Endothelial cell of umbilical vein (primary cell): ENCODE data around the gene PRKCB. TPM values are rescaled to one million over a fixed set of nuclear protein-coding genes. Genes with fewer than 3 reads are reported as not detected.

Experiments used
- BruUV-seq: library from RNA; stranded (reverse); fragments of 400-500 nt; replicated peaks from 2 replicates; lab custom pipeline; 2021; lab: Mats Ljungman, UMichigan
- CTCF ChIA-PET: fragments of 300-600, 350-600 bp; sonication (Branson Sonifier 250); formaldehyde crosslinking; loops from one replicate; lab custom pipeline; 2021; ENCODE audit warnings: antibody characterized with exemption, inconsistent platforms; lab: Charles Lee
- POLR2A ChIA-PET: fragments of 300-600, 350-600 bp; sonication (Branson Sonifier 250); formaldehyde crosslinking; loops from one replicate; lab custom pipeline; 2021; ENCODE audit warnings: antibody characterized with exemption, inconsistent platforms; lab: Charles Lee
- DNase-seq: peaks from one replicate; pipeline ENCODE4 v3.0.0-alpha.2; 2011; ENCODE audit warnings: low read depth, low spot score
- FAIRE-seq: peaks from 2 replicates; lab custom pipeline; 2011; peaks lifted over from hg19 to GRCh38; lab: Jason Lieb, UNC
- H2AFZ ChIP-seq: 2 replicates; pipeline ENCODE4 v1.6.0; 2012; ENCODE audit warnings: low read depth, low read length, control low read depth, inconsistent platforms
- H3K27ac ChIP-seq: 2 replicates; pipeline ENCODE4 v1.5.1; 2011; ENCODE audit warnings: low read depth, mild to moderate bottlenecking, control low read depth, low read length, moderate library complexity; ENCODE audit not compliant: insufficient read depth
- H3K27me3 ChIP-seq, 2 experiments: 2 replicates each; pipeline versions ENCODE4 v1.6.0 to v1.6.1; 2011; ENCODE audit warnings: low read length in 2 of 2, mixed read lengths in 1 of 2; ENCODE audit not compliant: control insufficient read depth in 2 of 2, insufficient read depth in 2 of 2
- H3K36me3 ChIP-seq, 2 experiments: 2 replicates in 1 of 2; 3 replicates in 1 of 2; pipeline ENCODE4 v1.5.1; 2011; ENCODE audit warnings: low read length in 2 of 2, mild to moderate bottlenecking in 1 of 2, moderate library complexity in 1 of 2; ENCODE audit not compliant: control insufficient read depth in 2 of 2, insufficient read depth in 2 of 2; ENCODE audit errors: extremely low read depth in 1 of 2
- H3K4me1 ChIP-seq: 3 replicates; pipeline ENCODE4 v1.5.1; 2011; ENCODE audit warnings: mild to moderate bottlenecking, low read length; ENCODE audit not compliant: control insufficient read depth, insufficient read depth; ENCODE audit errors: extremely low read depth
- H3K4me2 ChIP-seq: 2 replicates; pipeline ENCODE4 v1.6.1; 2011; ENCODE audit warnings: low read length, control low read depth, mixed read lengths; ENCODE audit not compliant: insufficient read depth
- H3K4me3 ChIP-seq, 3 experiments: fragments of 200-600 bp in 1 of 3; sonication (generic), shearing (Covaris generic) in 1 of 3; replicated peaks in 1 of 3; 2 replicates each; pipeline ENCODE4 v1.5.1; 2011 to 2016; ENCODE audit warnings: control low read depth in 3 of 3, low read length in 3 of 3, mild to moderate bottlenecking in 2 of 3, inconsistent platforms in 1 of 3, low read depth in 1 of 3, moderate library complexity in 1 of 3; ENCODE audit not compliant: insufficient read depth in 1 of 3
- H3K79me2 ChIP-seq: 2 replicates; pipeline ENCODE4 v1.6.0; 2012; ENCODE audit warnings: low read length, inconsistent platforms; ENCODE audit not compliant: control insufficient read depth, insufficient read depth
- H3K9ac ChIP-seq: replicated peaks from 2 replicates; pipeline ENCODE3; 2011; ENCODE audit warnings: low read length, control low read depth; ENCODE audit not compliant: insufficient read depth; ENCODE audit errors: extremely low read depth
- H3K9me1 ChIP-seq: replicated peaks from 3 replicates; pipeline ENCODE4 v1.6.0; 2011; ENCODE audit warnings: mild to moderate bottlenecking, low read length; ENCODE audit not compliant: control insufficient read depth, insufficient read depth; ENCODE audit errors: extremely low read depth
- H3K9me3 ChIP-seq: replicated peaks from 2 replicates; pipeline ENCODE4 v1.5.1; 2012; ENCODE audit warnings: low read length, inconsistent platforms; ENCODE audit not compliant: control insufficient read depth, insufficient read depth
- H4K20me1 ChIP-seq: replicated peaks from 2 replicates; pipeline ENCODE3; 2011; ENCODE audit warnings: mild to moderate bottlenecking, low read length; ENCODE audit not compliant: control insufficient read depth, insufficient read depth; ENCODE audit errors: extremely low read depth
- EZH2 ChIP-seq: IDR thresholded peaks from 2 replicates; pipeline ENCODE4 v1.6.1; 2012; ENCODE audit warnings: borderline replicate concordance, low read depth, mild to moderate bottlenecking, moderate library complexity, low read length, inconsistent platforms; ENCODE audit not compliant: severe bottlenecking
- FOS ChIP-seq: IDR thresholded peaks from 2 replicates; pipeline ENCODE4 v1.6.1; 2011; ENCODE audit warnings: mild to moderate bottlenecking, low read length, moderate library complexity, borderline replicate concordance; ENCODE audit not compliant: insufficient read depth
- GATA2 ChIP-seq: IDR thresholded peaks from 2 replicates; pipeline ENCODE4 v1.7.0; 2011; ENCODE audit warnings: low read depth, mild to moderate bottlenecking, moderate library complexity, mixed read lengths, low read length; ENCODE audit not compliant: insufficient read length, insufficient read depth
- JUN ChIP-seq: IDR thresholded peaks from 2 replicates; pipeline ENCODE4 v1.6.1; 2011; ENCODE audit warnings: borderline replicate concordance, low read depth; ENCODE audit not compliant: insufficient read length, insufficient read depth
- MYC ChIP-seq: IDR thresholded peaks from one replicate; pipeline ENCODE4 v1.6.1; 2011; ENCODE audit warnings: mild to moderate bottlenecking, low read depth, low read length
- POLR2A ChIP-seq: IDR thresholded peaks from 2 replicates; pipeline ENCODE4 v1.6.1; 2012; ENCODE audit warnings: low read depth, mild to moderate bottlenecking, control low read depth, low read length
- POLR2AphosphoS5 ChIP-seq: IDR thresholded peaks from 2 replicates; pipeline ENCODE4 v1.6.1; 2012; ENCODE audit warnings: low read depth, mild to moderate bottlenecking, control low read depth, low read length, moderate library complexity; ENCODE audit not compliant: insufficient read depth
- dilution Hi-C: fragments of 300-500 bp; cut with MboI; formaldehyde crosslinking; loops from one replicate; pipeline ENCODE4 v1.15.0; 2019; ENCODE audit warnings: low sequenced_read_pairs; ENCODE audit not compliant: extremely low pct_ligation_motif_present
- intact Hi-C: fragments of 100-400 bp; cut with micrococcal nuclease; formaldehyde crosslinking; loops from one replicate; pipeline ENCODE4 v1.10.0; 2022
- polyA plus RNA-seq, 4 experiments: library from polyadenylated mRNA; depleted of rRNA in 3 of 4; stranded (reverse) in 3 of 4; unstranded in 1 of 4; fragments of >200 nt; gene quantifications; 2 replicates each; pipeline versions ENCODE4 v1.2.1 to v1.2.3, GENCODE V29; 2011 to 2012; ENCODE audit warnings: missing spikeins in 1 of 4
- total RNA-seq: library from RNA; stranded (reverse); gene quantifications from 2 replicates; pipeline ENCODE4 v1.2.3, GENCODE V29; 2021
- TF ChIP-seq, protein P1 (sequence below): IDR thresholded peaks from 2 replicates; pipeline ENCODE4 v1.6.1; 2011; ENCODE audit not compliant: insufficient read depth, insufficient read length
- TF ChIP-seq, protein P2 (sequence below), 2 donors: IDR thresholded peaks; 1 replicate in 1 of 2; 2 replicates in 1 of 2; pipeline ENCODE4 v1.5.1; 2011; ENCODE audit warnings: low read length in 2 of 2, mild to moderate bottlenecking in 2 of 2, moderate library complexity in 2 of 2, control low read depth in 1 of 2, inconsistent platforms in 1 of 2, low read depth in 1 of 2; ENCODE audit not compliant: insufficient read depth in 1 of 2; ENCODE audit errors: extremely low read depth in 1 of 2

Gene PRKCB
- total and polyA plus RNA-seq, 2 donors (not counting 3 experiments of a cell fraction or from before 2014, with no cell fraction given): 0.01 TPM; not detected in 1

- no peaks in the 10 kb centered on the region for H3K9me3 ChIP-seq
- CTCF ChIA-PET: interaction anchor here (1.8 kb wide), 1 partner anchor 124 kb away, joined by 5 read pairs; no protein-coding TSS in a partner anchor
- no peaks in the 10 kb centered on the region for H4K20me1 ChIP-seq
- no peaks in the 10 kb centered on the region for H3K4me1 ChIP-seq
- no peak overlapping the region for H3K4me3 ChIP-seq
- BruUV-seq: no TSS peak
- H3K9ac ChIP-seq: no peak overlapping the region
- FAIRE-seq (no peak), DNase-seq (no peak)
- intact Hi-C loops: no loop called here
- no peak for TF ChIP-seq POLR2A
- TF ChIP-seq EZH2: no peak
- no peak for TF ChIP-seq FOS
- no peak for TF ChIP-seq JUN
- TF ChIP-seq MYC: no peak
- TF ChIP-seq, protein P1, sequence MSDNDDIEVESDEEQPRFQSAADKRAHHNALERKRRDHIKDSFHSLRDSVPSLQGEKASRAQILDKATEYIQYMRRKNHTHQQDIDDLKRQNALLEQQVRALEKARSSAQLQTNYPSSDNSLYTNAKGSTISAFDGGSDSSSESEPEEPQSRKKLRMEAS: no peak
- no peak for TF ChIP-seq GATA2
- TF ChIP-seq, protein P2, sequence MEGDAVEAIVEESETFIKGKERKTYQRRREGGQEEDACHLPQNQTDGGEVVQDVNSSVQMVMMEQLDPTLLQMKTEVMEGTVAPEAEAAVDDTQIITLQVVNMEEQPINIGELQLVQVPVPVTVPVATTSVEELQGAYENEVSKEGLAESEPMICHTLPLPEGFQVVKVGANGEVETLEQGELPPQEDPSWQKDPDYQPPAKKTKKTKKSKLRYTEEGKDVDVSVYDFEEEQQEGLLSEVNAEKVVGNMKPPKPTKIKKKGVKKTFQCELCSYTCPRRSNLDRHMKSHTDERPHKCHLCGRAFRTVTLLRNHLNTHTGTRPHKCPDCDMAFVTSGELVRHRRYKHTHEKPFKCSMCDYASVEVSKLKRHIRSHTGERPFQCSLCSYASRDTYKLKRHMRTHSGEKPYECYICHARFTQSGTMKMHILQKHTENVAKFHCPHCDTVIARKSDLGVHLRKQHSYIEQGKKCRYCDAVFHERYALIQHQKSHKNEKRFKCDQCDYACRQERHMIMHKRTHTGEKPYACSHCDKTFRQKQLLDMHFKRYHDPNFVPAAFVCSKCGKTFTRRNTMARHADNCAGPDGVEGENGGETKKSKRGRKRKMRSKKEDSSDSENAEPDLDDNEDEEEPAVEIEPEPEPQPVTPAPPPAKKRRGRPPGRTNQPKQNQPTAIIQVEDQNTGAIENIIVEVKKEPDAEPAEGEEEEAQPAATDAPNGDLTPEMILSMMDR (IDR thresholded peaks at IDR 0.05; ENCODE audit: extremely low read depth in 1 of 2, insufficient read depth in 1 of 2, low read depth in 1 of 2, low read length in 2 of 2): no peak
- TF ChIP-seq POLR2AphosphoS5: no peak
- H3K79me2 ChIP-seq: no peaks in the 10 kb centered on the region
- H3K4me2 ChIP-seq: no peak overlapping the region
- POLR2A ChIA-PET: no interaction called here
- H3K27me3 ChIP-seq: no peaks in the 10 kb centered on the region
- H2AFZ ChIP-seq: no peak overlapping the region
- H3K27ac ChIP-seq: no peak overlapping the region
- dilution Hi-C loops: no loop called here
- no peaks in the 10 kb centered on the region for H3K9me1 ChIP-seq
- no peaks in the 10 kb centered on the region for H3K36me3 ChIP-seq
Measured at GRCh38 chr16:24129412-24129918, 293.7 kb downstream of the PRKCB start.
